Upper lobe of right lung (tissue), 1 donor: ENCODE results near the gene DYNLT4. TPM values are rescaled to one million over a fixed set of nuclear protein-coding genes. Genes with fewer than 3 reads are reported as not detected.

Experiments used
- ATAC-seq: fragments of 200-7000 bp; cut with Tn5 transposase; one replicate; pipeline ENCODE4 v1.9.1; 2020; ENCODE audit warnings: mild to moderate bottlenecking, moderate library complexity
- DNase-seq: peaks from one replicate; pipeline ENCODE4 v3.0.0-alpha.2; 2020
- H3K27ac ChIP-seq: fragments of 200-600 bp; one replicate; pipeline ENCODE4 v1.8.0; 2022
- H3K27me3 ChIP-seq: fragments of 200-600 bp; one replicate; pipeline ENCODE4 v1.8.0; 2022; ENCODE audit warnings: mild to moderate bottlenecking
- H3K36me3 ChIP-seq: fragments of 200-600 bp; one replicate; pipeline ENCODE4 v1.8.0; 2022
- H3K4me1 ChIP-seq: fragments of 200-600 bp; one replicate; pipeline ENCODE4 v1.8.0; 2022
- H3K4me3 ChIP-seq: fragments of 200-600 bp; one replicate; pipeline ENCODE4 v1.8.0; 2022; ENCODE audit warnings: mild to moderate bottlenecking
- H3K9me3 ChIP-seq: fragments of 200-600 bp; one replicate; pipeline ENCODE4 v1.8.0; 2022
- CTCF ChIP-seq: fragments of 200-600 bp; IDR thresholded peaks from one replicate; pipeline ENCODE4 v1.8.0; 2022; ENCODE audit warnings: antibody characterized with exemption
- intact Hi-C: fragments of 100-400 bp; cut with DNase I; formaldehyde crosslinking; loops from one replicate; pipeline ENCODE4 v1.11.0; 2022
- total RNA-seq: library from RNA; stranded (reverse); fragmentation: NEBNext Ultra II Directional; extraction: Animal tissue kit (Norgen Biotek cat#: 25700); gene quantifications from one replicate; pipeline ENCODE4 v1.2.1, GENCODE V29; 2021
- donor health status: DM: no; HTN: yes; CAD: no; lungs with severe emphysema.

The DYNLT4 gene
- total RNA-seq, 1 donor from 2014 or later: not detected

GRCh38 chr1:44849575-44850132, 42.5 kb upstream of the DYNLT4 start:
- no peak for DNase-seq

GRCh38 chr1:44848456-44849181, 41.5 kb upstream of the DYNLT4 start:
- no peak for ATAC-seq
- Histone ChIP-seq H3K4me3 (no peak overlapping the region), H3K36me3 (peaks cover 11% of the 10 kb centered on the region), H3K4me1 (no peaks in the 10 kb centered on the region), H3K27ac (no peak overlapping the region), H3K9me3 (no peaks in the 10 kb centered on the region), H3K27me3 (no peaks in the 10 kb centered on the region)
- DNase-seq: peak; percentile 38
- intact Hi-C loops: no loop called here
- TF ChIP-seq CTCF: no peak

More at GRCh38 chr1:44849575-44850132, 42.5 kb upstream of the DYNLT4 start:
- Histone ChIP-seq H3K27ac (no peak overlapping the region), H3K4me1 (no peaks in the 10 kb centered on the region), H3K27me3 (no peaks in the 10 kb centered on the region), H3K4me3 (no peak overlapping the region), H3K36me3 (peaks cover 11% of the 10 kb centered on the region), H3K9me3 (no peaks in the 10 kb centered on the region)
- intact Hi-C loops: no loop called here
- no peak for TF ChIP-seq CTCF
- ATAC-seq: no peak

- Histone ChIP-seq H3K27me3 (no peaks in the 10 kb centered on the region), H3K4me3 (no peak overlapping the region), H3K36me3 (peaks cover 11% of the 10 kb centered on the region), H3K9me3 (no peaks in the 10 kb centered on the region), H3K4me1 (peaks cover 3% of the 10 kb centered on the region), H3K27ac (no peak overlapping the region)
- no peak for TF ChIP-seq CTCF
- intact Hi-C loops: no loop called here
- DNase-seq (no peak), ATAC-seq (no peak)
These were observed 40.7 kb upstream of the DYNLT4 start for GRCh38 chr1:44847845-44848244.

- Histone ChIP-seq H3K4me1 (peaks cover 5% of the 10 kb centered on the region), H3K4me3 (no peak overlapping the region), H3K36me3 (peaks cover 11% of the 10 kb centered on the region), H3K27ac (no peak overlapping the region), H3K9me3 (no peaks in the 10 kb centered on the region), H3K27me3 (no peaks in the 10 kb centered on the region)
- no peak for TF ChIP-seq CTCF
- intact Hi-C loops: no loop called here
- DNase-seq (no peak), ATAC-seq (no peak)
These were observed 39.8 kb upstream of the DYNLT4 start for GRCh38 chr1:44846985-44847384.

- Histone ChIP-seq H3K9me3 (no peaks in the 10 kb centered on the region), H3K4me1 (peaks cover 5% of the 10 kb centered on the region), H3K27ac (no peak within 1 kb of the TSS), H3K4me3 (peak within 1 kb of the TSS; percentile 48), H3K36me3 (no peaks in the 10 kb centered on the region), H3K27me3 (no peaks in the 10 kb centered on the region)
- ATAC-seq (peak; percentile 87), DNase-seq (peak; percentile 76)
- intact Hi-C loops: no loop called here
- no peak for TF ChIP-seq CTCF
These were observed 35.9 kb upstream of the DYNLT4 start, which contains the start of gene PTCH2 for GRCh38 chr1:44842862-44843655. PTCH2 (minus strand) TSS chr1:44843253; CDS start chr1:44842932, 321 bp downstream.
